Glomerular endothelial cell (primary cell): ENCODE data around the gene DCLRE1C. TPM values are rescaled to one million over a fixed set of nuclear protein-coding genes. Genes with fewer than 3 reads are reported as not detected.
"Not testable (repeated sequence)": the region's sequence is repeated elsewhere in the genome, so short reads cannot be mapped to it uniquely, and the experiment has no call there.

Experiments
- DNase-seq: peaks from one replicate; pipeline ENCODE4 v3.0.0-alpha.2; 2011; ENCODE audit warnings: low read depth, low spot score; ENCODE audit errors: extremely low read depth
- total RNA-seq: library from RNA; depleted of rRNA; stranded (reverse); fragments of >200 nt; gene quantifications from 2 replicates; pipeline ENCODE4 v1.2.3, GENCODE V29; 2015

DCLRE1C gene
- 6.9 and 8.8 TPM in 2 replicates for total RNA-seq

- DNase-seq = no peak
These were observed at the start of gene DCLRE1C for GRCh38 chr10:14954001-14954770. TSS of gene DCLRE1C (minus strand) at chr10:14954096. CDS start at chr10:14954010, 86 bp downstream.

GRCh38 chr10:14995964-14996565, 42.2 kb upstream of the DCLRE1C start:
- DNase-seq = no peak

- DNase-seq = not testable (repeated sequence)
These were observed 39.9 kb upstream of the DCLRE1C start for GRCh38 chr10:14993500-14994455.

GRCh38 chr10:14992336-14992735, 38.4 kb upstream of the DCLRE1C start:
- DNase-seq = not testable (repeated sequence)

- not testable (repeated sequence) for DNase-seq
These were observed 37.3 kb upstream of the DCLRE1C start for GRCh38 chr10:14991035-14991749.

GRCh38 chr10:14989552-14989951, 35.7 kb upstream of the DCLRE1C start:
- not testable (repeated sequence) for DNase-seq

- DNase-seq = no peak
These were observed 28.8 kb upstream of the DCLRE1C start for GRCh38 chr10:14982744-14983143.

- DNase-seq = no peak
These were observed 21.9 kb upstream of the DCLRE1C start for GRCh38 chr10:14975672-14976273.

- not testable (repeated sequence) for DNase-seq
These were observed 20.5 kb upstream of the DCLRE1C start for GRCh38 chr10:14974153-14974998.

GRCh38 chr10:14971867-14972448, 18.1 kb upstream of the DCLRE1C start:
- no peak for DNase-seq

GRCh38 chr10:14967897-14968296, 14.0 kb upstream of the DCLRE1C start:
- DNase-seq = no peak

GRCh38 chr10:14959221-14960057, 5.5 kb upstream of the DCLRE1C start, which contains the start of gene MEIG1:
TSS of gene MEIG1 (plus strand) at chr10:14959388. CDS start at chr10:14966469, 7,081 bp downstream.
- peak; percentile 52 for DNase-seq

GRCh38 chr10:14958872-14959220, 5.0 kb upstream of the DCLRE1C start:
- no peak for DNase-seq

GRCh38 chr10:14954934-14955333, 1.0 kb upstream of the DCLRE1C start:
- DNase-seq = no peak

GRCh38 chr10:14953424-14954000, 384 bp downstream of the DCLRE1C start:
- DNase-seq = no peak

GRCh38 chr10:14952851-14953423, 959 bp downstream of the DCLRE1C start:
- DNase-seq = no peak

GRCh38 chr10:14949291-14949690, 4.6 kb downstream of the DCLRE1C start:
- no peak for DNase-seq
